NB4 (cell line): Measurements from ENCODE around the gene NBEAL2.

Experiments used
- CTCF ChIP-seq: IDR thresholded peaks from one replicate; pipeline ENCODE4 v1.5.1; 2012; ENCODE audit warnings: low read depth, low read length
- MAX ChIP-seq: IDR thresholded peaks from 2 replicates; pipeline ENCODE4 v1.6.1; 2011; ENCODE audit warnings: low read depth, low read length
- POLR2A ChIP-seq: IDR thresholded peaks from 2 replicates; pipeline ENCODE4 v1.6.1; 2011; ENCODE audit warnings: mild to moderate bottlenecking; ENCODE audit not compliant: insufficient read length; ENCODE audit errors: extremely low read depth

GRCh38 chr3:46994801-46995731, 15.6 kb downstream of the NBEAL2 start:
- TF ChIP-seq CTCF (no peak), MAX (no peak), POLR2A (no peak)
